MM.1S (cell line): ENCODE results near the gene SLC6A12.

ENCODE experiments used
- DNase-seq: peaks from one replicate; pipeline ENCODE4 v3.0.0-alpha.2; 2015
- H2AFZ ChIP-seq: fragments of 300-600 bp; sonication (generic); 2 replicates; pipeline ENCODE4 v1.6.0; 2016; ENCODE audit warnings: antibody characterized with exemption, low read length
- H3F3A ChIP-seq: fragments of 300-600 bp; sonication (generic); 2 replicates; pipeline ENCODE4 v1.6.1; 2016; ENCODE audit warnings: mild to moderate bottlenecking, antibody characterized with exemption, low read length, moderate library complexity, mixed read lengths; ENCODE audit not compliant: insufficient read depth
- H3K27ac ChIP-seq: fragments of 300-600 bp; sonication (generic); 2 replicates; pipeline ENCODE4 v1.5.1; 2016; ENCODE audit warnings: mild to moderate bottlenecking, low read length
- H3K27me3 ChIP-seq: fragments of 300-600 bp; sonication (generic); replicated peaks from 2 replicates; pipeline ENCODE4 v1.6.0; 2016; ENCODE audit warnings: low read length; ENCODE audit not compliant: insufficient read depth
- H3K36me3 ChIP-seq: fragments of 300-600 bp; sonication (generic); replicated peaks from 2 replicates; pipeline ENCODE4 v1.6.1; 2016; ENCODE audit warnings: mild to moderate bottlenecking, low read length, mixed read lengths; ENCODE audit not compliant: insufficient read depth
- H3K4me1 ChIP-seq: fragments of 300-600 bp; sonication (generic); 2 replicates; pipeline ENCODE4 v1.6.1; 2016; ENCODE audit warnings: low read length, mixed read lengths
- H3K4me2 ChIP-seq: fragments of 300-600 bp; sonication (generic); 2 replicates; pipeline ENCODE4 v1.6.0; 2016; ENCODE audit warnings: low read depth, low read length
- H3K4me3 ChIP-seq: fragments of 300-600 bp; sonication (generic); 2 replicates; pipeline ENCODE4 v1.5.1; 2016; ENCODE audit warnings: low read length, mixed read lengths
- H3K79me2 ChIP-seq: fragments of 300-600 bp; sonication (generic); 2 replicates; pipeline ENCODE4 v1.6.1; 2016; ENCODE audit warnings: mixed run types, low read length, mixed read lengths
- H3K9ac ChIP-seq: fragments of 300-600 bp; sonication (generic); 2 replicates; pipeline ENCODE4 v1.6.1; 2016; ENCODE audit warnings: low read length, mixed read lengths
- H3K9me2 ChIP-seq: fragments of 300-600 bp; sonication (generic); replicated peaks from 2 replicates; pipeline ENCODE4 v1.6.1; 2016; ENCODE audit warnings: mild to moderate bottlenecking, low read length, mixed read lengths; ENCODE audit not compliant: insufficient read depth
- H3K9me3 ChIP-seq: fragments of 300-600 bp; sonication (generic); replicated peaks from 2 replicates; pipeline ENCODE4 v1.6.1; 2016; ENCODE audit warnings: mild to moderate bottlenecking, low read length, mixed read lengths; ENCODE audit not compliant: insufficient read depth
- H4K20me1 ChIP-seq: fragments of 300-600 bp; sonication (generic); 2 replicates; pipeline ENCODE4 v1.6.1; 2016; ENCODE audit warnings: mild to moderate bottlenecking, low read length, moderate library complexity, mixed read lengths; ENCODE audit not compliant: insufficient read depth
- EZH2 ChIP-seq: fragments of 300-600 bp; sonication (generic); optimal IDR thresholded peaks from 2 replicates; pipeline ENCODE3; 2017; ENCODE audit warnings: low read depth, mild to moderate bottlenecking, antibody characterized with exemption, low read length, mixed read lengths
- EZH2phosphoT487 ChIP-seq: fragments of 300-600 bp; sonication (generic); IDR thresholded peaks from 2 replicates; pipeline ENCODE4 v1.6.1; 2018; ENCODE audit warnings: antibody characterized with exemption, low read length
- TF ChIP-seq, protein P1 (sequence below): fragments of 300-600 bp; sonication (generic); IDR thresholded peaks from 2 replicates; pipeline ENCODE4 v1.5.1; 2016; ENCODE audit warnings: antibody characterized with exemption, low read length, mixed read lengths

SLC6A12 gene

DNA sequence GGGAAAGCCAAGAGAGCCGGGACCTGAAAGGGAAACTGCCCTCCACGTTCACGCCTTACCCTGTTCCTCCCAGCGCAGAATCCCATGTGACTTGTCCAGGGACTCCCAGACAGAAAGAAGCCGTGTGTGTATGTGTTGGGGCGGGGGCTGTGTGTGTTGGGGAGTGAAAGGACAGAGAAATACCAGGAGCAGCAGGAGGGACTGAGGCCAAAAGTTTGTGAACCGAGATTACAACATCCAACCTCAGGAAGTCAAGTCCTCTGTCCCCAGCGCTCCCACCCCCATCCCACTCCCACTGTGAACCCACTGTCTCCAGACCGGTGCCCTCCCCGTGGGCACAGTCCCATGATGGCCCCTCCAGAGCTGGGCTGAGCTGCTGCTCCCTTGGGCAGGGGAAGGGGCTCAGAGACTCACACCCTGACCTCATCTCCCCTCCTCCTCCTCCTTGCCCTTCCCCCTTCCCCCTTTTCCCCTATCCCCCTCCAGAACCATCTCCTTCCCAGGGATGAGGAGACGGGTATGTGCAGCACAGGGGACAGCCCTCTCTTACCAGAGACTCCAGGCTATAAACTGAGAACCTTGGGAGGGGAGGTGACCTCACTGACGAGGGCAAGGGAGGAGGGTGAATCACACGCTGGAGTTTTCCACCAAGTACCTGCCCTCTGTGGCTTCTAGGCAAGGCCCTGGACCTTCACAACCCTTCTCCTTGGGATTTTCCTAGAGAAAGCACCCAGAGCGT lies at the start of gene SLC6A12:
SLC6A12 (minus strand) TSS at position 155 of the 739 bp plus-strand sequence. CDS start 4,171 bp downstream, outside the sequence.
- Histone ChIP-seq H3K9ac (no peak within 1 kb of the TSS), H3K27ac (no peak within 1 kb of the TSS), H3K27me3 (peaks cover 40% of the 10 kb centered on the region)

DNA sequence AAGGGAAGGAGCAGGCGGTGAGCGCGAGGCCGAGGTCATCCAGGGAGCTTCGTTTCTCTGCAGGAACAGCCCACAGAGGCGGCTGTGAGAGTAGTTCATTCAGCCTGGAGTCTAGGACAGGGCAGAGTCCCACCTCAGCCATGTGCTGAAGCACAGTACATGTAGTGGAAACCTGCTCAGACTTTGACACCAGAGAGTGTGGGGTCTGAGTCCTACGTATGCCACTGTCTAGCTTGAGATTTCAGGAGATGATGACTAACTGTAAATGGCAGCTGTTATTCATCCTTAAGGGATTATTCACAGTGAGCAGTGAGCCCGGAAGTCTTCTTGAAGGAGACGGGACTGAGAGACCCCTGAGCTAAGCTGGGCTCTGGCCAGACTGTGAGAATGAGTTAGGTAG lies 49.6 kb upstream of the SLC6A12 start:
- H3K4me2 ChIP-seq: no peak overlapping the region
- H3K27ac ChIP-seq: no peak overlapping the region
- no peak overlapping the region for H3K9ac ChIP-seq
- no peaks in the 10 kb centered on the region for H3K79me2 ChIP-seq
- H3K4me3 ChIP-seq: no peak overlapping the region
- no peaks in the 10 kb centered on the region for H3F3A ChIP-seq
- no peaks in the 10 kb centered on the region for H3K9me3 ChIP-seq
- peaks cover 10% of the 10 kb centered on the region for H3K27me3 ChIP-seq
- H4K20me1 ChIP-seq: no peaks in the 10 kb centered on the region
- no peak overlapping the region for H2AFZ ChIP-seq
- no peaks in the 10 kb centered on the region for H3K4me1 ChIP-seq
- no peak for DNase-seq
- no peak for TF ChIP-seq EZH2phosphoT487
- H3K36me3 ChIP-seq: no peaks in the 10 kb centered on the region
- no peaks in the 10 kb centered on the region for H3K9me2 ChIP-seq

More for the DNA sequence above, at the start of gene SLC6A12:
- TF ChIP-seq, protein P1, sequence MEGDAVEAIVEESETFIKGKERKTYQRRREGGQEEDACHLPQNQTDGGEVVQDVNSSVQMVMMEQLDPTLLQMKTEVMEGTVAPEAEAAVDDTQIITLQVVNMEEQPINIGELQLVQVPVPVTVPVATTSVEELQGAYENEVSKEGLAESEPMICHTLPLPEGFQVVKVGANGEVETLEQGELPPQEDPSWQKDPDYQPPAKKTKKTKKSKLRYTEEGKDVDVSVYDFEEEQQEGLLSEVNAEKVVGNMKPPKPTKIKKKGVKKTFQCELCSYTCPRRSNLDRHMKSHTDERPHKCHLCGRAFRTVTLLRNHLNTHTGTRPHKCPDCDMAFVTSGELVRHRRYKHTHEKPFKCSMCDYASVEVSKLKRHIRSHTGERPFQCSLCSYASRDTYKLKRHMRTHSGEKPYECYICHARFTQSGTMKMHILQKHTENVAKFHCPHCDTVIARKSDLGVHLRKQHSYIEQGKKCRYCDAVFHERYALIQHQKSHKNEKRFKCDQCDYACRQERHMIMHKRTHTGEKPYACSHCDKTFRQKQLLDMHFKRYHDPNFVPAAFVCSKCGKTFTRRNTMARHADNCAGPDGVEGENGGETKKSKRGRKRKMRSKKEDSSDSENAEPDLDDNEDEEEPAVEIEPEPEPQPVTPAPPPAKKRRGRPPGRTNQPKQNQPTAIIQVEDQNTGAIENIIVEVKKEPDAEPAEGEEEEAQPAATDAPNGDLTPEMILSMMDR: no peak
- no peak for TF ChIP-seq EZH2phosphoT487
- TF ChIP-seq EZH2: no peak
- no peaks in the 10 kb centered on the region for H3F3A ChIP-seq
- no peaks in the 10 kb centered on the region for H4K20me1 ChIP-seq
- H3K4me1 ChIP-seq: peaks cover 6% of the 10 kb centered on the region
- no peaks in the 10 kb centered on the region for H3K79me2 ChIP-seq
- H3K9me2 ChIP-seq: no peaks in the 10 kb centered on the region
- no peak within 1 kb of the TSS for H2AFZ ChIP-seq
- H3K4me3 ChIP-seq: no peak within 1 kb of the TSS
- no peak for DNase-seq
- H3K9me3 ChIP-seq: no peaks in the 10 kb centered on the region
- H3K36me3 ChIP-seq: no peaks in the 10 kb centered on the region
- peak within 1 kb of the TSS; percentile 61; the same call in 1 of the 2 replicates for H3K4me2 ChIP-seq

DNA sequence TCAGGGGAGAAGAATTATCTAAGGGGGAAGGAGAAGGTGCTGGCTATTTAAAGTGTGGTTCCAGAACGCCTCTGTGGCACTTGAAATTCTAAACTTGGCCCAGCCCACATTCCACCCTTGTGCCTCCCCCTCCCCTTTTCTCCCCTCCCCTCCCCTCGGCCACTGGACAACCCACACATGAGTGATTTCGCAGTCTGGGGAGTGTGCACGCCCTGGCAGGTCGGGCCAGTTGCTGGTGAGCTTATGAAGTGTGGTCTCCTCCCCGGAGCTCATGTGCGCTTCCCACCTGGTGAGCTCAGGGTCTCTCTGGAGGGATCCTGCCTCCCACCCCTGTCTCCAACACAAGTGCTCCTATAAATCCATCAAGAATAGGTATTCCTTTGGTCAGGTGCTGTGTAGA lies 48.9 kb upstream of the SLC6A12 start, which contains the start of gene SLC6A13:
SLC6A13 (minus strand) TSS at position 20 of the 400 bp plus-strand sequence. CDS start 2,784 bp downstream, outside the sequence.
- no peak for DNase-seq
- H3K27me3 ChIP-seq: peaks cover 18% of the 10 kb centered on the region
- H3K4me2 ChIP-seq: no peak within 1 kb of the TSS

More for the DNA sequence above, 48.9 kb upstream of the SLC6A12 start, which contains the start of gene SLC6A13:
- H3K36me3 ChIP-seq: no peaks in the 10 kb centered on the region
- H3K9me2 ChIP-seq: no peaks in the 10 kb centered on the region
- no peaks in the 10 kb centered on the region for H3K79me2 ChIP-seq
- H3F3A ChIP-seq: no peaks in the 10 kb centered on the region
- H3K9me3 ChIP-seq: no peaks in the 10 kb centered on the region
- H4K20me1 ChIP-seq: no peaks in the 10 kb centered on the region
- H3K4me3 ChIP-seq: no peak within 1 kb of the TSS
- no peak within 1 kb of the TSS for H3K27ac ChIP-seq
- no peaks in the 10 kb centered on the region for H3K4me1 ChIP-seq
- no peak within 1 kb of the TSS for H3K9ac ChIP-seq
- H2AFZ ChIP-seq: no peak within 1 kb of the TSS
- TF ChIP-seq, protein P1: no peak
- TF ChIP-seq EZH2phosphoT487 (no peak), EZH2 (no peak)
